Astrocyte (in vitro differentiated cells and primary cell): ENCODE results near the gene FHIT. TPM values are rescaled to one million over a fixed set of nuclear protein-coding genes. Genes with fewer than 3 reads are reported as not detected.

ENCODE experiments used
- DNase-seq: peaks from one replicate; pipeline ENCODE4 v3.0.0-alpha.2; 2010; ENCODE audit warnings: low read depth
- FAIRE-seq: peaks from 2 replicates; lab custom pipeline; 2011; peaks lifted over from hg19 to GRCh38; lab: Jason Lieb, UNC
- H2AFZ ChIP-seq: 2 replicates; pipeline ENCODE4 v1.6.0; 2012; ENCODE audit warnings: low read depth, low read length, inconsistent platforms
- H3K27ac ChIP-seq: 2 replicates; pipeline ENCODE4 v1.5.1; 2011; ENCODE audit warnings: low read depth, low read length, inconsistent platforms
- H3K27me3 ChIP-seq: 2 replicates; pipeline ENCODE4 v1.6.0; 2011; ENCODE audit warnings: low read length, inconsistent platforms; ENCODE audit not compliant: insufficient read depth
- H3K36me3 ChIP-seq: 2 replicates; pipeline ENCODE4 v1.5.1; 2011; ENCODE audit warnings: low read length, inconsistent platforms; ENCODE audit not compliant: insufficient read depth
- H3K4me1 ChIP-seq: 2 replicates; pipeline ENCODE4 v1.5.1; 2011; ENCODE audit warnings: low read length, inconsistent platforms; ENCODE audit not compliant: insufficient read depth
- H3K4me2 ChIP-seq: 2 replicates; pipeline ENCODE4 v1.6.0; 2012; ENCODE audit warnings: low read length, inconsistent platforms
- H3K4me3 ChIP-seq: 2 replicates; pipeline ENCODE4 v1.5.1; 2011; ENCODE audit warnings: low read depth, mild to moderate bottlenecking, low read length, inconsistent platforms; ENCODE audit not compliant: insufficient read depth
- H3K79me2 ChIP-seq: 2 replicates; pipeline ENCODE4 v1.6.0; 2012; ENCODE audit warnings: mild to moderate bottlenecking, low read length, inconsistent platforms; ENCODE audit not compliant: insufficient read depth
- H3K9ac ChIP-seq: 2 replicates; pipeline ENCODE4 v1.6.0; 2012; ENCODE audit warnings: mild to moderate bottlenecking, low read length, inconsistent platforms
- H3K9me3 ChIP-seq: 2 replicates; pipeline ENCODE4 v1.5.1; 2012; ENCODE audit warnings: low read depth, mild to moderate bottlenecking, low read length, inconsistent platforms; ENCODE audit not compliant: insufficient read depth
- H4K20me1 ChIP-seq: 2 replicates; pipeline ENCODE4 v1.6.0; 2012; ENCODE audit warnings: low read length, inconsistent platforms; ENCODE audit not compliant: insufficient read depth
- H3K27ac Mint-ChIP-seq: one replicate; pipeline ENCODE4 v1.8.0; 2021; ENCODE audit warnings: mild to moderate bottlenecking, mixed read lengths; ENCODE audit not compliant: unreplicated experiment
- H3K27me3 Mint-ChIP-seq: one replicate; pipeline ENCODE4 v1.8.0; 2021; ENCODE audit warnings: low read depth, mixed read lengths; ENCODE audit not compliant: unreplicated experiment
- H3K36me3 Mint-ChIP-seq: one replicate; pipeline ENCODE4 v1.8.0; 2021; ENCODE audit warnings: low read depth, mixed read lengths; ENCODE audit not compliant: unreplicated experiment
- H3K4me1 Mint-ChIP-seq: one replicate; pipeline ENCODE4 v1.8.0; 2021; ENCODE audit warnings: low read depth, mixed read lengths; ENCODE audit not compliant: unreplicated experiment
- H3K4me3 Mint-ChIP-seq: one replicate; pipeline ENCODE4 v1.8.0; 2021; ENCODE audit warnings: mild to moderate bottlenecking, moderate library complexity, mixed read lengths; ENCODE audit not compliant: unreplicated experiment
- H3K9me3 Mint-ChIP-seq: one replicate; pipeline ENCODE4 v1.8.0; 2021; ENCODE audit warnings: mild to moderate bottlenecking, mixed read lengths; ENCODE audit not compliant: unreplicated experiment
- EZH2 ChIP-seq: IDR thresholded peaks from 2 replicates; pipeline ENCODE4 v1.6.1; 2012; ENCODE audit warnings: mild to moderate bottlenecking, low read length, inconsistent platforms; ENCODE audit not compliant: insufficient read depth
- total RNA-seq: library from RNA; stranded (reverse); gene quantifications from 2 replicates; pipeline ENCODE4 v1.2.1, GENCODE V29; 2021
- TF ChIP-seq, protein P1 (sequence below): IDR thresholded peaks from 2 replicates; pipeline ENCODE4 v1.5.1; 2011; ENCODE audit warnings: low read depth, mild to moderate bottlenecking, inconsistent platforms, low read length, moderate library complexity; ENCODE audit not compliant: insufficient read depth

The FHIT gene
- total RNA-seq, 1 donor from 2014 or later = 6.7 TPM

DNA sequence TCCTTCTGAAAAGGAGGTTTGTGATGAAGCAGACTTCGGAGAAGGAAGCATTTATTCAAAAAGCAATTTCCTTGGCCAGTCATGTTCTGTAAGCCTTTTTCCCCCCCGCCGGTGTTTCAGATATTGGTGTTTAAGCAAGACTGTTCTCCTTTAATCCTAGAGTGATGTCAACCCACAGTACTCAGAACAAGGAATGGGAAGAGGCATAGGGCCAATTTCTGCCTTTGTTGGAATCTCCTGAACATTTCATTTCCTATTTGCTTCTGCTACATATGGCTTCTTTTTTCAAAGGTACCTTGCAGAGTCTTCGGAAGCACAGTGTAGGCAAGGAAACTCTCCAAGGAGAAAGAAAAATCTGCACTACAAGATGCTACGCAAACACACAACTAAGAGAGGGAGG lies 1488.3 kb downstream of the FHIT start:
- DNase-seq (no peak), FAIRE-seq (no peak)
- Mint-ChIP-seq H3K4me3 (no peak overlapping the region), H3K36me3 (no peaks in the 10 kb centered on the region), H3K9me3 (no peaks in the 10 kb centered on the region), H3K27me3 (peaks cover 14% of the 10 kb centered on the region), H3K27ac (no peak overlapping the region), H3K4me1 (peaks cover 3% of the 10 kb centered on the region)
- H3K79me2 ChIP-seq = no peaks in the 10 kb centered on the region
- no peaks in the 10 kb centered on the region for H3K36me3 ChIP-seq
- H3K4me1 ChIP-seq = no peaks in the 10 kb centered on the region
- no peak overlapping the region for H3K4me3 ChIP-seq
- no peak overlapping the region for H2AFZ ChIP-seq
- no peak for TF ChIP-seq EZH2
- TF ChIP-seq, protein P1, sequence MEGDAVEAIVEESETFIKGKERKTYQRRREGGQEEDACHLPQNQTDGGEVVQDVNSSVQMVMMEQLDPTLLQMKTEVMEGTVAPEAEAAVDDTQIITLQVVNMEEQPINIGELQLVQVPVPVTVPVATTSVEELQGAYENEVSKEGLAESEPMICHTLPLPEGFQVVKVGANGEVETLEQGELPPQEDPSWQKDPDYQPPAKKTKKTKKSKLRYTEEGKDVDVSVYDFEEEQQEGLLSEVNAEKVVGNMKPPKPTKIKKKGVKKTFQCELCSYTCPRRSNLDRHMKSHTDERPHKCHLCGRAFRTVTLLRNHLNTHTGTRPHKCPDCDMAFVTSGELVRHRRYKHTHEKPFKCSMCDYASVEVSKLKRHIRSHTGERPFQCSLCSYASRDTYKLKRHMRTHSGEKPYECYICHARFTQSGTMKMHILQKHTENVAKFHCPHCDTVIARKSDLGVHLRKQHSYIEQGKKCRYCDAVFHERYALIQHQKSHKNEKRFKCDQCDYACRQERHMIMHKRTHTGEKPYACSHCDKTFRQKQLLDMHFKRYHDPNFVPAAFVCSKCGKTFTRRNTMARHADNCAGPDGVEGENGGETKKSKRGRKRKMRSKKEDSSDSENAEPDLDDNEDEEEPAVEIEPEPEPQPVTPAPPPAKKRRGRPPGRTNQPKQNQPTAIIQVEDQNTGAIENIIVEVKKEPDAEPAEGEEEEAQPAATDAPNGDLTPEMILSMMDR = no peak
- no peak overlapping the region for H3K9ac ChIP-seq
- no peaks in the 10 kb centered on the region for H3K9me3 ChIP-seq
- no peak overlapping the region for H3K27ac ChIP-seq
- no peaks in the 10 kb centered on the region for H3K27me3 ChIP-seq
- no peaks in the 10 kb centered on the region for H4K20me1 ChIP-seq
- no peak overlapping the region for H3K4me2 ChIP-seq

DNA sequence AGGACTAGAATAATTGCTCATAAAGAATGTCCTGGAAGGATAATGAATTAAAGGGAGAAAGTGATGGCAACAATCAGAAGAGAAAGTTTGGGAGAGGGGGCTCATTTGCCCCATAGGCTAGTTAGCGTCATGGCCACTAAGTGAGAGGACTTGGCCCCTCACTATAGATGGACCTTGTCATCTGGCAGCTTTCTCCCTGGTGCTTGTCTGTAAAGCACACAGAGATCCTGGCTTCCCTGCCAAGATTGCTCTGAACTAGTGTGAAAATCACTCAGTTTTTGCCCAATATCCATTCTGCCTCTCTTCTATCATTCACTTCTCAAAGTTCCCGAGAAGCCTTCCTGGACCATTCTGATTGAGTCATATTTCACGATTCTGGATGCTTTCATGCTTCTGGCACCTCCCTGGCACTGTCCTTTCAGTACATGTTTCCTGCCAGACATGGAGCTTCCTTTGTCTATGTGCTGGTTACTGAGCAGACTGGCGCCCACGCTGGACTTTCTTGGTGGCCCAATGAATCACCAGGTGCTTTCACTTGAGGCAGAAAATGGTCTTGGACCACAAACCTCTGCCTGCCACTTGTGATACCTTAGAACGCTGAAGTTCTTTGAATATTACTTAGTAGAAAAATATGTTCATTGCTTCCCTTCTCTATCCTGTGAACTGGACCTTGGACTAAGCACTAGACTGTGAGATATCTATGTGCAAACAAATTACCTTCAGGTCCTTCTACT lies 1491.8 kb downstream of the FHIT start:
- Mint-ChIP-seq H3K9me3 (no peaks in the 10 kb centered on the region), H3K36me3 (no peaks in the 10 kb centered on the region), H3K4me3 (no peak overlapping the region), H3K27me3 (peaks cover 16% of the 10 kb centered on the region), H3K4me1 (peaks cover 3% of the 10 kb centered on the region), H3K27ac (no peak overlapping the region)
- Histone ChIP-seq H2AFZ (no peak overlapping the region), H3K36me3 (no peaks in the 10 kb centered on the region), H3K4me3 (no peak overlapping the region), H4K20me1 (no peaks in the 10 kb centered on the region), H3K9ac (no peak overlapping the region), H3K9me3 (no peaks in the 10 kb centered on the region), H3K27ac (no peak overlapping the region), H3K27me3 (no peaks in the 10 kb centered on the region), H3K4me2 (no peak overlapping the region), H3K79me2 (no peaks in the 10 kb centered on the region), H3K4me1 (no peaks in the 10 kb centered on the region)
- FAIRE-seq (peak; percentile 13), DNase-seq (peak; percentile 53)
- no peak for TF ChIP-seq EZH2
- TF ChIP-seq, protein P1 = no peak

DNA sequence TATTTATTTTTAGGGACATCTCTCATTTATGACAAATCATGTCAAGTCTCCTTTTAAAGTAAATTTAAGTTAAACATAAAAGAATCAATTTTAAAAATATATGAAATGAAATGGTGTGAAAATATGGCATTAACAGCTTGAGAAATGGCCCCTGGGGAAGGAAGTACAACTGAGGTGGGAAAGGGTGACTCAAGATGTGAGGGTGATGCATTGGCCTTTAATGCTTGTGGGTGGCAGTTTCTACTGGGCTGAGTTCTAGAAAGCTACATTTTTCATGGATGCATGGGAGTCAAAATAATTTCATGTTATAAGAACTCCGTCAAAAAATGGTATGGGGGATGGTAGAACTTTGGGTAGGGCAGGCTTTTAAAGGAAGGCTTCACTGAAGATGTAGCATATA lies 1492.6 kb downstream of the FHIT start:
- no peak overlapping the region for H2AFZ ChIP-seq
- Mint-ChIP-seq H3K9me3 (no peaks in the 10 kb centered on the region), H3K4me3 (no peak overlapping the region), H3K36me3 (no peaks in the 10 kb centered on the region), H3K27me3 (peaks cover 9% of the 10 kb centered on the region), H3K4me1 (peaks cover 3% of the 10 kb centered on the region), H3K27ac (no peak overlapping the region)
- no peaks in the 10 kb centered on the region for H3K79me2 ChIP-seq
- no peak overlapping the region for H3K27ac ChIP-seq
- FAIRE-seq (no peak), DNase-seq (no peak)
- no peaks in the 10 kb centered on the region for H4K20me1 ChIP-seq
- H3K9me3 ChIP-seq = no peaks in the 10 kb centered on the region
- no peak overlapping the region for H3K4me3 ChIP-seq
- no peak overlapping the region for H3K9ac ChIP-seq
- no peak overlapping the region for H3K4me2 ChIP-seq
- H3K36me3 ChIP-seq = no peaks in the 10 kb centered on the region
- no peaks in the 10 kb centered on the region for H3K27me3 ChIP-seq
- TF ChIP-seq EZH2 = no peak
- TF ChIP-seq, protein P1 = no peak
- no peaks in the 10 kb centered on the region for H3K4me1 ChIP-seq
